ENCODE data around the gene RTKN.

DNA sequence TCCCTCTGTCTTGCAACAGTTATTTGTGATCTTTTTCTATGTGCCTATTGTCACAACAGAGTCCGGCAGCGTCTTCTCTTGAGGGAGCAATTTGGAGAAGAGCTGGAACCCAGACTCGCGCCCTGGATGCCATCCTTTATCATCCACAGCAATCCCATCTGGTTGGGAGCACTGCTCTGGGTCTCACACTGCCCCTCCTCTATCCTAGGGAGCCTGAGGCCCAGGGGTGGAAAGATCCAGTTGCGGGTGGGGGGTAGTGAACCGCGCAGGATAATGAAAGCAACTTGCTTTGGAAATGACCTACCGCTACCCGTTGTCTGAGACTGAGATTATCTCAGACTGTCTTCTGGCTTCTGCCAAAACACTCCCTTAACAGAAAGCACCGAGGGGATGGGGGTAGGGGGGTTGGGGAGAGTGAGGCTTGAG is 17.2 kb upstream of the RTKN start:
- no peak for TF ChIP-seq POLR2A (IDR thresholded peaks at IDR 0.05; ENCODE audit: low read length)
- TF ChIP-seq ESRRA (IDR thresholded peaks at IDR 0.05; ENCODE audit: borderline replicate concordance, low read length), result no peak
- no peak for TF ChIP-seq RAD21 (conservative IDR thresholded peaks at IDR 0.05 in 1 of 2, IDR thresholded peaks at IDR 0.05 in 1 of 2)
- no peak for TF ChIP-seq CTCF (IDR thresholded peaks at IDR 0.05)
- no peak for TF ChIP-seq NR3C1 (IDR thresholded peaks at IDR 0.05)
- TF ChIP-seq ZFP36 (IDR thresholded peaks at IDR 0.05; ENCODE audit: borderline replicate concordance, partially characterized antibody), result no peak
- no peak for TF ChIP-seq MYC (IDR thresholded peaks at IDR 0.05; ENCODE audit: borderline replicate concordance, low read length)
- no peak for TF ChIP-seq EP300 (IDR thresholded peaks at IDR 0.05)
- no peak for TF ChIP-seq MAFK (IDR thresholded peaks at IDR 0.05; ENCODE audit: partially characterized antibody)

All from A549 (cell line).